Measurements from ENCODE around the gene RBM41.

DNA sequence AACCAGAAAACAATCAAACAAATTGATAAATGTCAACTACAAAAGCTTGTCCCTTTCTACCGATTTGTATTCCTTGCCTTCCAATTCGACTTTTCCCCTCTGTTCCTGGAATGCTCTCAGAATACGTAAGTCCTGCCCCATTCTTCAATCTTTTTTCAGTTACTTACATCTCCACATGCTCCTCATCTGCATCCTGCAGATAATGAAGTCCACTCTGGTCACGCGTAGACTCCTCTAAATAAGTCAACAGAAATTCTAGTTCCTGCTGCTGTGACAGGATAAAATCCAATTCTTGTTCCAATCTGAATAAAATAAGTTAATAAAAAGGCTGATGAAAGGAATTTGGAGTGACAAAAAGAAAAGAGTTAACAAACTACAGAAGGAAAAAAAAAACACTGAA, 34.4 kb upstream of the RBM41 start:
- TF ChIP-seq, protein P1, sequence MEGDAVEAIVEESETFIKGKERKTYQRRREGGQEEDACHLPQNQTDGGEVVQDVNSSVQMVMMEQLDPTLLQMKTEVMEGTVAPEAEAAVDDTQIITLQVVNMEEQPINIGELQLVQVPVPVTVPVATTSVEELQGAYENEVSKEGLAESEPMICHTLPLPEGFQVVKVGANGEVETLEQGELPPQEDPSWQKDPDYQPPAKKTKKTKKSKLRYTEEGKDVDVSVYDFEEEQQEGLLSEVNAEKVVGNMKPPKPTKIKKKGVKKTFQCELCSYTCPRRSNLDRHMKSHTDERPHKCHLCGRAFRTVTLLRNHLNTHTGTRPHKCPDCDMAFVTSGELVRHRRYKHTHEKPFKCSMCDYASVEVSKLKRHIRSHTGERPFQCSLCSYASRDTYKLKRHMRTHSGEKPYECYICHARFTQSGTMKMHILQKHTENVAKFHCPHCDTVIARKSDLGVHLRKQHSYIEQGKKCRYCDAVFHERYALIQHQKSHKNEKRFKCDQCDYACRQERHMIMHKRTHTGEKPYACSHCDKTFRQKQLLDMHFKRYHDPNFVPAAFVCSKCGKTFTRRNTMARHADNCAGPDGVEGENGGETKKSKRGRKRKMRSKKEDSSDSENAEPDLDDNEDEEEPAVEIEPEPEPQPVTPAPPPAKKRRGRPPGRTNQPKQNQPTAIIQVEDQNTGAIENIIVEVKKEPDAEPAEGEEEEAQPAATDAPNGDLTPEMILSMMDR (IDR thresholded peaks at IDR 0.05; ENCODE audit: poor library complexity), result no peak
- TF ChIP-seq EZH2phosphoT487 (IDR thresholded peaks at IDR 0.05; ENCODE audit: low read depth, severe bottlenecking, unreplicated experiment), result no peak

All from hepatocyte (in vitro differentiated cells).